ENCODE measurements around the gene PRPF6. TPM values are rescaled to one million over a fixed set of nuclear protein-coding genes. Genes with fewer than 3 reads are reported as not detected.
A peak's percentile ranks its signal among the peaks of the same experiment; 100 is the strongest.

The PRPF6 gene
- total RNA-seq, 1 experiment from 2014 or later: 126 TPM

DNA sequence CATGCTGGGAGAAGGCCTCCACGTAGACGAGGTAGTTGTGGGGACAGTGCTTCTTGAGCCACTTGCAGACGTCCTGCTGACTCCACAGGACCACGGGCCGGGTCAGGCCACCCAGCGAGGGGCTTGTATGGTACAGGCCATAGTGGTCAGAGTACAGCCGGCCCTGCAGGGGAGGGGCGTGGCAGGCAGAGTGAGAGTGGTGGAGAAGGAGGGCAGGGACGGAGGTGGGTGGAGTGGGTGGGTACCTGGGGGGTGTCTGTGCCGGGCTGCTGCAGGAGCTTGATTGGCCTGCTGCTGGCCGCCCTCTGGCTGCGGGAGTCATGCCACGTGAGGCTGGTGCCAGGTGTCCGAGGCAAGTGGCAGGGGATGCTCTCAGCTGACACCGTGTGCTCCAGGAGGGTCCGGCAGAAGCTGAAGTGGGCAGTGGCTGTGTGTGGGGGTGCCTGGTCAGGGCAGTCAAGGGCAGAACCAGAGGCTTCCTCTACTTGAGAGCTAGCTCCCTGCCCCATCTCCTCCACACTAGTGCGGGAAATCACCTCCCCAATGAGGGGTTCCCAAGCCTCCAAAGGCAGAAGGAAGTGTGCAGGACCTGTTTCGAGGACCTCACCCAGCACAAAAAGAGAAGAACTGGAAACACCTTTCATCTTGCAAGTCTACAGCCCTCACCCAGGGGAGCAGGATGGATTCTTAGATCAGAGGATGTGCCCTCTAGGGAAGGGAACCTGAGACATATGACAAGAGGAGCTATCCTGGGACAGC is 3.8 kb upstream of the PRPF6 start:
- DNase-seq: no peak
- H3K36me3 ChIP-seq: peaks cover under 1% of the 10 kb centered on the region; the same call in 1 of the 2 replicates
- H3K27me3 ChIP-seq: no peaks in the 10 kb centered on the region
- H3K4me3 ChIP-seq: no peak overlapping the region
- no peaks in the 10 kb centered on the region for H3K9me3 ChIP-seq

DNA sequence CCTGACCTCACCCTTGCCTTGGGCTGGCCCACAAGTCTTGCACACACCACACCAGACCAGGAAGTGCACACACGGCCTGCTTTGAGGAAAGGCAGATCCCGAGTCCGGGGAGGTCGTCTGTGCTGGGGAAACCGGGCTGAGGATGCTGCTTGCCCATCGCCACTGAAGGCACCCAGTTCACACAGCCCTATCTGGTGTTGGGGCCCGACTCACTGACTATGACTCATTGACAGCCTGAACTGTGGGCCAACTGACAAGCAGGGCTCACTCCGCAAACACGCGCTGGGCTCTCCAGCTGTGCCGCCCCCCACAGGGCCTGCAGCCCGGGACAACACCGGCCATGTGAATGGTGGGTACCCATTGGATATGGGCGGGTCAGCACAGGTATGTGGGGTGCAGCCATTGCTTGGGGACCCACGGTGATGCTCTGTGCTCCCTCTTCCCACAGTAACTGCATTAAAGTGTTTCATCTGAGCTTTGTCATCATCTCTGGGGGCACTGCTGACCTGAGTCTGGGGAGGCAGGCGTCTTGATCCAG is 3.1 kb upstream of the PRPF6 start:
- DNase-seq: peak; percentile 76
- Histone ChIP-seq H3K27me3 (no peaks in the 10 kb centered on the region), H3K9me3 (no peaks in the 10 kb centered on the region), H3K4me3 (no peak overlapping the region), H3K36me3 (peaks cover 7% of the 10 kb centered on the region)

DNA sequence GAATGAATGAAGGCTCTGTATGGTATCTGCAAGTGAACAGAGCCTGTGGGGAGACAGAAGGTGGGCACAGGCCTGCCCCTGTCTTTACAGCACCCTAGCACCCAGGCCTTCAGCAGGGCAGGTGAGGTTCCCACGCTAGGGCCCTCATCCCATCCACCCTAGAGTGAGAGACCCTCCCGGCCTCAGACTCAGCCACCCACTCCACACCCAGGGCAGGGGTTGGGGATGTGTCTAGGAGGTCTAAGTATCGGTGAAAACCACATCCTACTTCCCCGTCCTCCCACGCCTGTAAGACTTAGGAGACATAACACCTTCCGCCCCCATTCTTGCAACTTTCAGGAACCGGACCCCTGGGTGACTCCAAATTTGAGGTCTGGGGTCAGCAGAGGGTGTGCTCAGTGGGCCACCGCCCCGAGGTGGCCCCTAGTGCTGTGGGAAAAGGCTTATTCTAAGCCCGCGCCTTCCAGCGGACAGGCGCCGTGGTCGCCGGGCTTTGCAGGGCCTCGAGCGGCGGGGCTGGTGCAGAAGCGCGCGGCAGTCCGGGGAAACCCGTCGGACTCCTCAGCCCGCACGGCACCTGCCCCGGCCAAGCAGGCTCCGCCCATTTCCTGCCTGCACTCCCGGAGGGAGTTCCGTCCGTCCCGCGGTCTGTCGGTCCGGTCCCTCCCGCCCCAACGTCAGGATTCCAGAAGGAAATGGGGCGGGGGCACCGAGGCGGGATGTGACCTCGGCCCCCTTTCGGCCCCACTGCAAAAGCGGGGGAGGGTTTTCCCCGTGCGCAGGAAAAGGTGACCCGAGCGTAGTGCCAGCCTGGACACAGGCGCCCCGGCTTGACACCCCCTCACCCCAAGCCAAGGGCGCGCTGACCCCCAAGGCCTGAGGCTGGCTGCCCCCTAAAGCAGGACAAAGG is 2.4 kb upstream of the PRPF6 start:
- Histone ChIP-seq H3K4me3 (peak overlapping the region; percentile 26), H3K27me3 (no peaks in the 10 kb centered on the region), H3K9me3 (no peaks in the 10 kb centered on the region), H3K36me3 (peaks cover 10% of the 10 kb centered on the region)
- no peak for DNase-seq

DNA sequence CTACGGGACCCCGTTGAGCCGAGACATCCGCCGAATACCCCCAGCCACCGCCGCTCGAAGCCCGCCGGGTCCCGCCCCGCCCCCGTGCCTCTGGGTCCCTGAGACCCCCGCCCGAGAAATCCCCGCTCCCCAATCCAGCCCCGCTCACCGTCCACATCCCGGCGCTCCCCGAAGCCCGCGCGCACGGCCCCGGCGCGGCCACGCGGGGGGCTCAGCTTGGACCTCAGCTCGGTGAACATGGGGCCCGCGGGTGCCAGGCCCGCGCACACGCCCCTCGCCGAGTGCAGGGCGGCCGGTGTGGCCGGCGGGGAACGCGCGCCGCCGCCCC is 1.7 kb upstream of the PRPF6 start:
- no peak for DNase-seq
- Histone ChIP-seq H3K9me3 (no peaks in the 10 kb centered on the region), H3K27me3 (no peaks in the 10 kb centered on the region), H3K4me3 (peak overlapping the region; percentile 26), H3K36me3 (peaks cover 16% of the 10 kb centered on the region)

DNA sequence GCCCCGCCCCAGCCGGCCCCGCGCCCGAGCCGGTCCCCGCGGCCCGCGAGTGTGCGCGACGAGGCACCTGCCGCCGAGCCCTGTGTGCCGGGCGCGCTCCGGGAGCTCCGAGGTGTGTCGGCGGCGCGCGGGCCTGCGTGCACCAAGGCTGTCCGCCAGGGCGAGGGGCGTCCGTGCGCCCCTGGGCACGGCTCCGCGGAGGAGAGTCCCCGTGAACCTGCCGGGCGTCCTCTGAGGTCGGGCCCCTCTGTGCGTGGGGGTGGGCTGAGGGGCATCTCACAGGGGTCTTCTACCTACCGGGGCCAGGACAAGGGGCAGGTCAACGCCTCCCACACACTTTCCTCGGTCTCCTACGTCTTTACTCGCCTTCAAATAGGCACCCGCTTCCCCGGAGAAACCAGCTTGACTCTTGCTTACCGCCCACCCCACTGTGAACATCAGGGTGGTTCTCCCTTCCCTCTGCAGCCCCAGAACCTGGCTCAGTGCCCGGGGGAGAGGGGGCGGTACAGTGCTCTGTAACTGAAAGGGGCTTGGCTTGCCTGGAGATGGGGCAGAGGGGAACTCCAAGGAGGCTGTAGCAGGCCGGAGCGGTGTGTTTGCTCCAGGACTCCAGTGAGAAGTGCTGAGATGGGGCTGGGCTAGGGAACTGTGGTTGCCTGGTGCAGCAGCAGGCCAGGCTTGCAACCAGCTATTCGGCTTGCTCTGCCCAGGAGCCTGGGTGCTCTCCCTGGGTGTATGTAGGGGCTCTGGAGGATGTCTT is 1.2 kb upstream of the PRPF6 start, which contains the start of gene SAMD10:
Gene SAMD10 (minus strand): TSS at position 86 of the 760 bp plus-strand sequence. CDS start 175 bp downstream, outside the sequence.
- DNase-seq: peak; percentile 51
- H3K27me3 ChIP-seq: no peaks in the 10 kb centered on the region
- peaks cover 21% of the 10 kb centered on the region for H3K36me3 ChIP-seq
- no peaks in the 10 kb centered on the region for H3K9me3 ChIP-seq
- peak within 1 kb of the TSS; percentile 99 for H3K4me3 ChIP-seq

DNA sequence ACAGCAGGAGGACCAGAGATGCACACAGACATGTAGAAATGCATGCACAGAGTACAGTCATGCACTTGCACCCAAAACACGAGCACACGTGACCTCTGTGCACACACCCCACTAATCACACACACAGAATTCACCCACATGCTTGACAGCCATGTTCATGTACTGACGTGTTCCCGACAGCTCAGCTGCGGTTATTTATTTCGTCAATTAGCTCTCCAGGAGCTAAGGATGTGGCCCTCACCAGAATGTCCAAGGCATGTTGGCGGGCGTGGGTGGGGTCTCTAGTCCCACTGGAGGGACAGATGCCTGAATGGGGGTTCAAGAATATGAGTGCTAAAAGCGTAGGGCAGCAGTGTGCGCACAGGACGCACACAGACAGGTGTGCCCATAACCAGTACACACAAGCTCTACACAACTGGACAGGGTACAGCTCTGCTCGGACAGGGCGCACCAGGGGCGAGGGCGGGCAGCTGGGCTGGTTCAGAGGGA is 571 bp upstream of the PRPF6 start:
- Histone ChIP-seq H3K9me3 (no peaks in the 10 kb centered on the region), H3K36me3 (peaks cover 27% of the 10 kb centered on the region), H3K27me3 (no peaks in the 10 kb centered on the region), H3K4me3 (peak overlapping the region; percentile 99)
- DNase-seq: no peak

DNA sequence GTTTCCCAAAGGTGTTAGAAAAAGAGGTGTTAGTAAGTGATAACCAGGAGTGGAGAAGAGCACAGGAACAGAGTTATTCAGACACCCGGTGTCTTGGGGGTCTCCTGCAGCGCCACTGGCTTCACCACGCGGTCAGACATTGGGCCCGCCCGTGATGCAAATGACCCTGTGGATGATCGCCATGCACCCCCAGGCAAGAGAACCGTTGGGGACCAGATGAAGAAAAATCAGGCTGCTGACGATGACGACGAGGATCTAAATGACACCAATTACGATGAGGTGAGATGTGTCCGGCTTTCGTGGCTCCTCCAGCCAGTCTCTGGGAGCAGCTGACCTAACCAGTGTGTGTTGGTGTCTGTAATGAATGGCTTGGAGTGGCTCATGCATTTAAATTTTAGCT is 2.0 kb downstream of the PRPF6 start:
- peaks cover 49% of the 10 kb centered on the region for H3K36me3 ChIP-seq
- H3K9me3 ChIP-seq: no peaks in the 10 kb centered on the region
- H3K27me3 ChIP-seq: no peaks in the 10 kb centered on the region
- no peak overlapping the region for H3K4me3 ChIP-seq
- DNase-seq: no peak

DNA sequence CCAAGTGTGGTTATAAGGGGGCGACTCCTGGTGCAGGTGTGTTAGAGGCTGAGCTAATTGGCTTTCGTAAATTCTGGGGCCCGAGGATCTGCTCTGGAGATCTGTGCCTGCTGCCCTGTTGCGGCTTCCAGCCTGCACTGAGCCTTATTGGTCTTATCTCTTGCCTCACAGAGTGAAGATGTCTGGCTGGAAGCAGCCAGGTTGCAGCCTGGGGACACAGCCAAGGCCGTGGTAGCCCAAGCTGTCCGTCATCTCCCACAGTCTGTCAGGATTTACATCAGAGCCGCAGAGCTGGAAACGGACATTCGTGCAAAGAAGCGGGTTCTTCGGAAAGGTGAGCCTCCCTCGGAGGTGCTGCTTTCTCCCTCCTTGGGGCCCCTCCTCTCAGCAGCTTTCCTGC is 20.0 kb downstream of the PRPF6 start:
- DNase-seq: no peak
- peaks cover 83% of the 10 kb centered on the region for H3K36me3 ChIP-seq
- H3K4me3 ChIP-seq: no peak overlapping the region
- H3K9me3 ChIP-seq: no peaks in the 10 kb centered on the region
- no peaks in the 10 kb centered on the region for H3K27me3 ChIP-seq

DNA sequence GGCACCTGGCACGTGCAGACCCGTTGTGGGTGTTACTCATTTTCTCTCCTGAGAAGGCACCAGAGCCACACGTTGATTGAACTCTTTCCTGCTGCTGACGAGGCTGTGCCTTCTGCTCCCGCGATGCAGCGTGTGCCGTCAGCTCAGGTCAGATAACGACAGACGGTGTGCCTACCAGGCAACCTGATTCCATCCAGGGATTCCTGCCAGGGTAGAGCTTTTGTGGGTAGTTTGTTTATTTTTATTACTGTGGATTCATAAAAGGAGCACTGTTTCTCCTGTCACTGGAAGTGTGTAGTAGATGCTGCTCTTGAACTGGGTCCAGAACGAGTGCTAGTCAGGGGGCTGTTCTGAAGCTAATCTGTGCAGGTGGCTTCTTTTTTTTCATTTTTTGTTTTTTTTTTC is 20.7 kb downstream of the PRPF6 start:
- Histone ChIP-seq H3K9me3 (no peaks in the 10 kb centered on the region), H3K27me3 (no peaks in the 10 kb centered on the region), H3K36me3 (peaks cover 83% of the 10 kb centered on the region), H3K4me3 (no peak overlapping the region)
- peak; percentile 36 for DNase-seq

DNA sequence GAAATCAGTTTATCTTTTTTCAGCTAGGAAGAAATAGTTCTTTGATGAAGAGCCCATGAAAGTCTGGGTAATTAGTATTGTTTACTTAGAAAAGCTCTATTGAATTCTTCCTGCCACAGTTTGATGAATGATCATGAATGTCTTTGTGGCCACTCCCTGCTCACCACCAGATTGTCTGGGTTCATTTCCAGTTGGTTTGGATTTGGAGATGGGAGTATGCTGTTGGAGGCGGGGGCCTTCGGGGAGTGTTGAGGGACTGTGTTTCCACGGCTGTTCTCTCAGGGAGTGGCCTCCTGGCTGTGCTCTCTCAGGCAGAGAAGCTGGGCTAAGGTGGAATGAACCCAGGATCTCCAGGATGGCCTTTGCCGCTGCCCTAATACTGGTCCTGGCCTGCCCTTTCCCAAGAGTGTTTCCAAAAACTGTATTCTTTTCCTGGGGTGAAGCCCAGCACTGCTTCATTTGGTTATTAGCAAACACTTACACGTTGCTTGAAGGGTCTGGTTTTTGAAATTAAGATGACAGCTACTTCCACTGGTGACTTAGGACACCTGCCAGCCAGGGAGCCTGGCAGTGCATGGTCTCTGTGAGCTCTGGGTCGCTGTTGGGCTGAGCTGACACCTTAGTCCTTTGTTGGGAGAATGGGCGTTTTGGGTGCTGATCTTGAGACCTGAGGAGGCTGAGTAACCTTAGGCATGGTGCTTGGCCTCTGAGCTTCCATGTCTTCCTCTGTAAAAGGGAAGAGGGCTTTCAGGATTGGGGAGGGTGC is 23.2 kb downstream of the PRPF6 start:
- Histone ChIP-seq H3K36me3 (peaks cover 87% of the 10 kb centered on the region), H3K4me3 (no peak overlapping the region)
- no peak for DNase-seq

DNA sequence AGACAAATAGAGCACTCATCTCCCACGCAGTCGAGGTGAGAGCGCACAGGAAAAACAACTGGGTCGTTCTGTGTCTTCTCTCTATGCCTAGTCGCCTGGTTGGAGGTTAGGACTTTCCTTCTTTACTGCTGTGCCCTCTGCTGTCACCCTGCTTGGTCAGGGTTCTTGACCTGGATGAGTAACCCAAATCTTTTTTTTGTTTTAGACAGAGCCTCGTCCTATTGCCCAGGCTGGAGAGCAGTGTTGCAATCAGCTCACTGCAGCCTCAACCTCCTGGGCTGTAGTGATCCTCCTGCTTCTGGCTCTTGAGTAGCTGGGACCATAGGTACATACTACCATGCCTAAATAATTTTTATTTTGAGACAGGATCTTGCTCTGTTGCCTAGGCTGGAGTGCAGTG is 24.5 kb downstream of the PRPF6 start:
- peaks cover 4% of the 10 kb centered on the region for H3K9me3 ChIP-seq
- H3K36me3 ChIP-seq: peaks cover 90% of the 10 kb centered on the region
- no peaks in the 10 kb centered on the region for H3K27me3 ChIP-seq
- no peak overlapping the region for H3K4me3 ChIP-seq
- no peak for DNase-seq

More for the DNA sequence above, 23.2 kb downstream of the PRPF6 start:
- Histone ChIP-seq H3K9me3 (peaks cover 4% of the 10 kb centered on the region), H3K27me3 (no peaks in the 10 kb centered on the region)

DNA sequence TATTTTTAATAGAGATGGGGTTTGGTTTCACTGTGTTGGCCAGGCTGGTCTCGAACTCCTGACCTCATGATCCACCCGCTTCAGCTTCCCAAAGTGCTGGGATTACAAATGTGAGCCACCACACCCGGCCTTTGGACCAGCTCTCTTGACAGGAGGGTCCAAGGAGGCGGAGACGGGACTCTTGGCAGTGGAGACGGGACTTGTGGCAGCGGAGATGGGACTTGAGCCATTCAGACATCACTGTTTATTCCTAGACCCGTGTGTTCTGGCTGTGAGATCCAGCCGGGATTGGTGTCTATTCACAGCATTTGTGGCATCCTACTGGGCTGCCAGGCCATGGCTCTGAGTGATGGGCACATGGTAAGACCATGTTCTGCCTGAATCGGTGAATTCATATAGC is 25.6 kb downstream of the PRPF6 start:
- peaks cover 90% of the 10 kb centered on the region for H3K36me3 ChIP-seq
- no peaks in the 10 kb centered on the region for H3K27me3 ChIP-seq
- H3K9me3 ChIP-seq: peaks cover 4% of the 10 kb centered on the region
- H3K4me3 ChIP-seq: no peak overlapping the region
- DNase-seq: no peak

DNA sequence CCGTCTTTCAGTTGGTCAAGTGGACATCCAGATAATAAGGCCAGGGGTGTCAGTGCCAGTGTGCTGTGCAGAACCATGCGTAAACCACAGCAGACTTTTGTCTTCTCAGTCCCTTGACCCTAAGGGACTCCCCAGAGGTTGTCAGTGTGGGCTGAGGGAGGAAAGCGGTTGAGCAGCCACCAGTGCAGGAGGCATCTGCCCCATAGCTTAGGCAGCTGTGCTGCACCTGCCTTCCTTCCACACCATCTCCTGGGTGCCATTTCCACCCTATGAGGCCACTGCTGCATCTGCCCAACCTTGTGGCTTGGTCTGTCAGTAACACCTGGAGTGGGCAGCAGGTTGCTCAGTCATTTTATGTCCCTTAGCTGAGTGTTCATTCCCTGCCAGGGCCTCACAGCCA is 26.0 kb downstream of the PRPF6 start:
- Histone ChIP-seq H3K9me3 (peaks cover 4% of the 10 kb centered on the region), H3K4me3 (no peak overlapping the region), H3K36me3 (peaks cover 89% of the 10 kb centered on the region), H3K27me3 (no peaks in the 10 kb centered on the region)
- no peak for DNase-seq

DNA sequence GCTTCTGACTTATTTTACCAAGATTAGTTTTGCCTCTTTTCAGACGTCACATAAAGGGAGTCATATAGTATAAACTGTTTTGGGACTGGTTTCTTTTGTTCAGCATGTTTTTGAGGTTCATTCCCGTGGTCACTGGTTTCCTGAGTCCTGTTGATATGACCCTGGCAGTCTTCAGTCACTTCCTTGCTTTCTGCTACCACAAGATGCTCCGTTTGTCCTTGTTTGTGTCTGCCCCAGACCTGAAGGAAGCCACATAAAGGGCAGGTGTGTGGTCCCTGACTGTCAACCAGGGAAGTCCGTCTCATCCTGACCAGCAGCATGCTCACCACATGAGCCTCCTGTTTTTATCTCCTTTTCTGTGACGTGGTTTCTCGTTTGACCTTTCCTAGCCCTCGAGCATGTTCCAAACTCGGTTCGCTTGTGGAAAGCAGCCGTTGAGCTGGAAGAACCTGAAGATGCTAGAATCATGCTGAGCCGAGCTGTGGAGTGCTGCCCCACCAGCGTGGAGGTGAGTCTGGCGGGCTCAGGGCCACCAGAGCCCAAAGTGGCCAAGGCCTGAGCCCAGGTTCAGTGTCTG is 29.0 kb downstream of the PRPF6 start:
- no peaks in the 10 kb centered on the region for H3K27me3 ChIP-seq
- no peak overlapping the region for H3K4me3 ChIP-seq
- H3K9me3 ChIP-seq: peaks cover 4% of the 10 kb centered on the region
- peaks cover 80% of the 10 kb centered on the region for H3K36me3 ChIP-seq
- no peak for DNase-seq

DNA sequence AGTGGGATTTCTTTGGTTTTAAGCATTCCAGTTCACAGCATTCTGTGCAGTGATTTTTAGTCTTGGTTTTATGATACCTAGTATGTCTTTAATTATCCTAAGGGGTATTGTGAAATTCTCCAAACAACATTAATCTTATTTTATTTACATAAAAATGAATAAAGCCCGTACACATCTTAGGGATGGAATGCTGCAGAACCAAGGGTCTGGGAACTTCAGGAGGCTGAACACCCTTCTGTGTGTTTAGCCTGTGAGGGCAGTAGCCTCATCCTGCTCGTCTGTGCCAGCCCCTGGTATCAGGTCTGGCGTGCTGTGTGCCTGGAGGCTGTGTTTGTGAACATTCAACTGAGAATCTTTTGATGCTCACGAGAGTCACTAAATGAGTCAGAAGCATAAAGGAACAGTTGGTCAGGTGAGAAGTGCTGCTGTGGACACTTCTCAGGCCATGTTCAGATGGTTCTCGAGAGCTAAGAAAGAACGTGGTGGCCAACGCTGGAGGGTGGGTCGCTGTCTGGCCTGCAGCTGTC is 29.8 kb downstream of the PRPF6 start:
- Histone ChIP-seq H3K9me3 (peaks cover 4% of the 10 kb centered on the region), H3K4me3 (no peak overlapping the region), H3K36me3 (peaks cover 79% of the 10 kb centered on the region), H3K27me3 (no peaks in the 10 kb centered on the region)
- DNase-seq: no peak
